Stimulated activated CD4-positive, alpha-beta T cell treated with anti-CD3 and anti-CD28 coated beads, Interleukin-4, amount 100 ng/mL, for 4 hours (primary cell): ENCODE data around the gene TUB.
A peak's percentile ranks its signal among the peaks of the same experiment; 100 is the strongest.

ENCODE experiments used
- DNase-seq, 2 experiments: peaks; one replicate each; pipeline ENCODE4 v3.0.0-alpha.2; 2020

The TUB gene

GRCh38 chr11:8080674-8081590 lies at the start of gene TUB:
Gene TUB (plus strand): TSS chr11:8081211. CDS start chr11:8081511, 300 bp downstream.
- no peak for DNase-seq

GRCh38 chr11:8031248-8032115 lies 49.5 kb upstream of the TUB start:
- no peak for DNase-seq

GRCh38 chr11:8032122-8032521 lies 48.9 kb upstream of the TUB start:
- DNase-seq, result no peak

GRCh38 chr11:8032576-8033304 lies 48.3 kb upstream of the TUB start:
- no peak for DNase-seq

- peak; percentile 26 to 34 for DNase-seq
Measured at GRCh38 chr11:8033305-8034105, 47.5 kb upstream of the TUB start.

GRCh38 chr11:8034106-8034585 lies 46.9 kb upstream of the TUB start:
- DNase-seq, result no peak

- no peak for DNase-seq
Measured at GRCh38 chr11:8034604-8035190, 46.3 kb upstream of the TUB start.

- DNase-seq, result no peak
Measured at GRCh38 chr11:8035200-8035855, 45.7 kb upstream of the TUB start.

- no peak for DNase-seq
Measured at GRCh38 chr11:8036002-8036802, 44.8 kb upstream of the TUB start.

- no peak for DNase-seq
Measured at GRCh38 chr11:8036986-8037385, 44.0 kb upstream of the TUB start.

- DNase-seq, result no peak
Measured at GRCh38 chr11:8038393-8038792, 42.6 kb upstream of the TUB start.

- DNase-seq, result no peak
Measured at GRCh38 chr11:8038811-8039529, 42.0 kb upstream of the TUB start.

- DNase-seq, result no peak
Measured at GRCh38 chr11:8039530-8040260, 41.3 kb upstream of the TUB start.

- no peak for DNase-seq
Measured at GRCh38 chr11:8040261-8040920, 40.6 kb upstream of the TUB start.

- DNase-seq, result no peak
Measured at GRCh38 chr11:8040921-8041285, 40.1 kb upstream of the TUB start.

- no peak for DNase-seq
Measured at GRCh38 chr11:8041576-8041975, 39.4 kb upstream of the TUB start.

- DNase-seq, result no peak
Measured at GRCh38 chr11:8043756-8044155, 37.3 kb upstream of the TUB start.

GRCh38 chr11:8045839-8046238 lies 35.2 kb upstream of the TUB start:
- no peak for DNase-seq
